Spleen (tissue), 11 donors: Measurements from ENCODE around the gene PPP2R3B. TPM values are rescaled to one million over a fixed set of nuclear protein-coding genes. Genes with fewer than 3 reads are reported as not detected.

ENCODE experiments used
- DNase-seq: peaks from one replicate; pipeline ENCODE4 v3.0.0-alpha.2; 2020
- H3K27ac ChIP-seq, 8 donors: fragments of 200-600 bp; sonication (generic) in 7 of 8; 1 replicate in 4 of 8; 2 replicates in 4 of 8; pipeline versions ENCODE4 v1.5.0 to v1.8.0; 2016 to 2021; ENCODE audit warnings: inconsistent platforms in 4 of 8, mild to moderate bottlenecking in 4 of 8, moderate library complexity in 1 of 8
- H3K27me3 ChIP-seq, 7 donors: fragments of 200-600 bp; sonication (generic) in 6 of 7; replicated peaks in 1 of 7; 1 replicate in 4 of 7; 2 replicates in 3 of 7; pipeline versions ENCODE4 v1.5.0 to v1.8.0; 2016 to 2021; ENCODE audit warnings: inconsistent platforms in 3 of 7, mild to moderate bottlenecking in 1 of 7
- H3K36me3 ChIP-seq, 6 donors: fragments of 200-600 bp; sonication (generic) in 5 of 6; 1 replicate in 4 of 6; 2 replicates in 2 of 6; pipeline versions ENCODE4 v1.5.0 to v1.8.0; 2016 to 2021; ENCODE audit warnings: inconsistent platforms in 2 of 6
- H3K4me1 ChIP-seq, 6 donors: fragments of 200-600 bp; sonication (generic) in 5 of 6; 1 replicate in 3 of 6; 2 replicates in 3 of 6; pipeline versions ENCODE4 v1.5.0 to v1.8.0; 2016 to 2021; ENCODE audit warnings: inconsistent platforms in 3 of 6
- H3K4me3 ChIP-seq, 8 donors: fragments of 200-600 bp; sonication (generic) in 7 of 8; 1 replicate in 4 of 8; 2 replicates in 4 of 8; pipeline versions ENCODE4 v1.5.0 to v1.8.0; 2016 to 2021; ENCODE audit warnings: inconsistent platforms in 4 of 8, mild to moderate bottlenecking in 4 of 8, moderate library complexity in 2 of 8
- H3K9me3 ChIP-seq, 8 donors: fragments of 200-600 bp; sonication (generic) in 7 of 8; 1 replicate in 4 of 8; 2 replicates in 4 of 8; pipeline versions ENCODE4 v1.5.0 to v1.8.0; 2016 to 2021; ENCODE audit warnings: inconsistent platforms in 4 of 8
- CTCF ChIP-seq, 11 experiments: fragments of 200-600 bp in 7 of 11; fragments of 450-650 bp in 4 of 11; sonication (generic) in 4 of 11; IDR thresholded peaks in 8 of 11; conservative IDR thresholded peaks in 3 of 11; 1 replicate in 7 of 11; 2 replicates in 4 of 11; pipeline versions ENCODE4 v1.4.0 to v1.8.0; 2016 to 2021; ENCODE audit warnings: antibody characterized with exemption in 11 of 11, inconsistent platforms in 4 of 11, mild to moderate bottlenecking in 1 of 11
- POLR2A ChIP-seq, 3 donors: fragments of 450-650 bp; IDR thresholded peaks; one replicate each; pipeline ENCODE4 v1.5.1; 2017; ENCODE audit warnings: antibody characterized with exemption in 3 of 3, mild to moderate bottlenecking in 1 of 3
- POLR2AphosphoS5 ChIP-seq, 3 donors: sonication (generic); formaldehyde crosslinking; IDR thresholded peaks; one replicate each; pipeline ENCODE4 v1.5.1; 2017; ENCODE audit warnings: antibody characterized with exemption in 3 of 3
- WGBS, 5 donors: extraction: QIAGEN DNeasy Blood & Tissue Kit in 3 of 5; methylation state at CpG; one replicate each; pipeline versions ENCODE4 v1.1.5 to v1.1.7; 2013 to 2018; 5-methylcytosine and 5-hydroxymethylcytosine counted together
- intact Hi-C: fragments of 100-400 bp; cut with DNase I; formaldehyde crosslinking; loops from one replicate; pipeline ENCODE4 v1.15.0; 2023; ENCODE audit warnings: low total_unique reads
- polyA plus RNA-seq, 3 donors: library from polyadenylated mRNA; stranded (reverse); fragments of 200-250 nt; gene quantifications; one replicate each; pipeline ENCODE4 v1.2.1, GENCODE V29; 2013
- total RNA-seq, 7 donors: library from RNA; depleted of rRNA in 3 of 7; stranded (reverse); fragments of >200 nt in 3 of 7; fragmentation: NEBNext Ultra II Directional in 4 of 7; extraction: Animal tissue kit (Norgen Biotek cat#: 25700) in 4 of 7; gene quantifications; one replicate each; pipeline versions ENCODE4 v1.1.0 to v1.2.1, GENCODE V29; 2016 to 2021
- donor health status: healthy with polysubstance abuse.
- donor health status: DM: no; HTN: no; CAD: no; lungs with moderate emphysema.
- donor health status: DM: no; HTN: no; CAD: no.
- donor health status: Bipolar disorder and iron deficiency.
- donor health status: healthy.
- donor health status: DM: no; HTN: no; CAD: no.
- donor health status: DM: yes; HTN: yes; CAD: no.

Gene PPP2R3B
- total and polyA plus RNA-seq, 10 donors: 12.6 to 62.2 (median 26.9) TPM

DNA sequence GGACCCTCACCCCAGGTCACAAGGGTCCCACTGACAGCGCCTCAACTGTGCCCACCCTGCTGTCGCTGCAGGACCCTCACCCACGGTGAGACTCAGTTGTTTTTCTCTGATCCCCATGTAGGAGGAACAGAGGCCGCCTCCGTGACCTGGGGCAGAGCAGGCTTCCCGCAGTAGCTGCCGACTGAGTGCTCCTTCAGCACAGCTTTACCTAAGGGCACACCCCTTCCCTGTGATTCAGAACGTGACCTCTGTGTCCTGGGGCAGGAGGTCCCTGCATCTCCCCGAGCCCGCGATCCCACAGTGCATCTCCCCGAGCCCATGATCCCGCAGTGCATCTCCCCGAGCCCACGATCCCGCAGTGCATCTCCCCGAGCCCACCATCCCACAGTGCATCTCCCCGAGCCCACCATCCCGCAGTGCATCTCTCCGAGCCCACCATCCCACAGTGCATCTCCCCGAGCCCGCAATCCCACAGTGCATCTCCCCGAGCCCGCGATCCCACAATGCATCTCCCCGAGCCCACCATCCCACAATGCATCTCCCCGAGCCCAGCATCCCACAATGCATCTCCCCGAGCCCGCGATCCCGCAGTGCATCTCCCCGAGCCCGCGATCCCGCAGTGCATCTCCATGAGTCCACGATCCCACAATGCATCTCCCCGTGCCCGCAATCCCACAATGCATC, 23.6 kb downstream of the PPP2R3B start:
- peaks cover 0 to 44% (median 36%) of the 10 kb centered on the region in 8 donors for H3K9me3 ChIP-seq
- intact Hi-C loops: no loop called here
- peaks cover 0 to 2% (median 0%) of the 10 kb centered on the region in 6 donors for H3K4me1 ChIP-seq
- no peak overlapping the region for H3K4me3 ChIP-seq
- peaks cover 0 to 42% (median 27%) of the 10 kb centered on the region in 6 donors for H3K36me3 ChIP-seq
- H3K27me3 ChIP-seq: no peaks in the 10 kb centered on the region
- peak; percentile 42 for DNase-seq
- TF ChIP-seq POLR2AphosphoS5 (IDR thresholded peaks at IDR 0.05) (no peak), POLR2A (IDR thresholded peaks at IDR 0.05) (no peak), CTCF (IDR thresholded peaks at IDR 0.05 in 8 of 11, conservative IDR thresholded peaks at IDR 0.05 in 3 of 11) (no peak)
- no peak overlapping the region for H3K27ac ChIP-seq
- WGBS, 5 donors: 78 to 87% (median 80%) methylated on average over 38 of the region's 38 CpGs

- DNase-seq: peak; percentile 58
- Histone ChIP-seq H3K4me3 (no peak overlapping the region), H3K4me1 (peaks cover 0 to 9% (median 0%) of the 10 kb centered on the region in 6 donors), H3K27me3 (no peaks in the 10 kb centered on the region), H3K36me3 (peaks cover 0 to 46% (median 30%) of the 10 kb centered on the region in 6 donors), H3K27ac (no peak overlapping the region), H3K9me3 (peaks cover 0 to 45% (median 37%) of the 10 kb centered on the region in 8 donors)
- TF ChIP-seq POLR2A (IDR thresholded peaks at IDR 0.05) (no peak), CTCF (IDR thresholded peaks at IDR 0.05 in 8 of 11, conservative IDR thresholded peaks at IDR 0.05 in 3 of 11) (no peak), POLR2AphosphoS5 (IDR thresholded peaks at IDR 0.05) (no peak)
- intact Hi-C loops: no loop called here
- WGBS, 5 donors: 95 to 99% (median 97%) methylated on average over 7 to 13 of the region's 13 CpGs
These were observed 24.4 kb downstream of the PPP2R3B start for GRCh38 chrX:362351-362750.

DNA sequence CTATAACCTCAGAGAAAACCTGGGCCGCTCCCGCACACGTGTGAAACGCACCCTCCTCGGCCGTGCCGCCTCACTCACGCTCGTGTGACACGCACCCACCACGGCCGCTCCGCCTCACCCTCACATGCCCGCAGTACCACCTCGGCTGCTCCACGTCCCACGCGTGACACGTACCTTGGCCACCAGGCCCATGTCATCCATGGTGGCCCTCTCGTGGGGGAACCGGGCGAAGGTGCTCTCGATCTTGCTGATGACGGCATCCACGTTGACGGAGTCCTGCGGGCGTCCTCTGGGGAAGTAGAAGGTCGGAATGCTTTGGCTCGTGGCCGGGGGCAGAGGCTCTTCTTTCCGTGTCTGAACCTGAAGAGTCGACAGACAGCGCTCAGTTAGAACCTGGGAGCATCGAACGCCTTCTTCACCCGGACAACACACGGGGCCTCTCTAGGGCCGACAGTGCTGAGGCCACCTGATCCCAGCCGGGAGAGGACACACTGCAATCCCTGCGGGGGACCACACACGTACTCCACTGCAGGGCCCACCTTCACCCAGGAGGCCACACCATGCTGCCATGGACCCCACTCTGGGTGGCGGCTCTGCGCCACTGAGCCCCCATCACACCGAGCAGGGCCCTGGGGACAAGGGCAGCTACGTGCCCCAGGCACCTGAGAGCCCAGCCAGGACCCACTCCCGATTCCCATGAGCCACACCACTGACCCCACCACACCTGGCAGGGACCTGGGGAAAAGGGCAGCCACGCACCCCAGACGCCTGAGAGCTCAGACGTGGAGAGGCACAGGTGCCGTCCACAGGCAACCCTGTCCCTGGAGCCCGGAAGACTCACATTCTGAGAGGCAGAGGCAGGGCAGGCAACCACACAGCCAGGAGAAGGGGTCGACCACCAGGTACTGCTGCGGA, 25.2 kb downstream of the PPP2R3B start:
- WGBS, 5 donors: 96 to 98% (median 97%) methylated on average over 40 to 54 of the region's 54 CpGs
- intact Hi-C loops: no loop called here
- peaks cover 0 to 45% (median 37%) of the 10 kb centered on the region in 8 donors for H3K9me3 ChIP-seq
- TF ChIP-seq POLR2A (IDR thresholded peaks at IDR 0.05) (no peak), POLR2AphosphoS5 (IDR thresholded peaks at IDR 0.05) (no peak)
- H3K27ac ChIP-seq: no peak overlapping the region
- peaks cover 0 to 46% (median 30%) of the 10 kb centered on the region in 6 donors for H3K36me3 ChIP-seq
- H3K4me3 ChIP-seq: no peak overlapping the region
- peak; percentile 62 for DNase-seq
- peaks cover 0 to 16% (median 0%) of the 10 kb centered on the region in 6 donors for H3K4me1 ChIP-seq
- no peaks in the 10 kb centered on the region for H3K27me3 ChIP-seq

GRCh38 chrX:360496-361150, 26.1 kb downstream of the PPP2R3B start:
- H3K27me3 ChIP-seq: no peaks in the 10 kb centered on the region
- peak; percentile 64 for DNase-seq
- H3K4me3 ChIP-seq: no peak overlapping the region
- peaks cover 0 to 45% (median 37%) of the 10 kb centered on the region in 8 donors for H3K9me3 ChIP-seq
- peaks cover 0 to 16% (median 0%) of the 10 kb centered on the region in 6 donors for H3K4me1 ChIP-seq
- H3K27ac ChIP-seq: no peak overlapping the region
- no peak for TF ChIP-seq CTCF (IDR thresholded peaks at IDR 0.05 in 8 of 11, conservative IDR thresholded peaks at IDR 0.05 in 3 of 11)
- no peak for TF ChIP-seq POLR2AphosphoS5 (IDR thresholded peaks at IDR 0.05)
- no peak for TF ChIP-seq POLR2A (IDR thresholded peaks at IDR 0.05)
- peaks cover 0 to 52% (median 30%) of the 10 kb centered on the region in 6 donors for H3K36me3 ChIP-seq
- WGBS, 5 donors: 94 to 96% (median 95%) methylated on average over 23 to 26 of the region's 26 CpGs
- intact Hi-C loops: no loop called here
